Measurements from ENCODE around the gene NFIC.
"Not testable (repeated sequence)": the region's sequence is repeated elsewhere in the genome, so short reads cannot be mapped to it uniquely, and the experiment has no call there.

Gene NFIC

GRCh38 chr19:3338541-3339181, 27.7 kb upstream of the NFIC start:
- no peak for DNase-seq

- no peak for DNase-seq
Observed at GRCh38 chr19:3340340-3340739, 26.0 kb upstream of the NFIC start.

GRCh38 chr19:3342246-3342645, 24.1 kb upstream of the NFIC start:
- DNase-seq: no peak

GRCh38 chr19:3342962-3343361, 23.4 kb upstream of the NFIC start:
- DNase-seq: not testable (repeated sequence)

- DNase-seq: no peak
Observed at GRCh38 chr19:3343619-3344502, 22.5 kb upstream of the NFIC start.

- DNase-seq: no peak
Observed at GRCh38 chr19:3344608-3345598, 21.5 kb upstream of the NFIC start.

- DNase-seq: no peak
Observed at GRCh38 chr19:3345850-3346460, 20.4 kb upstream of the NFIC start.

- no peak for DNase-seq
Observed at GRCh38 chr19:3346677-3347353, 19.6 kb upstream of the NFIC start.

- no peak for DNase-seq
Observed at GRCh38 chr19:3348042-3348441, 18.3 kb upstream of the NFIC start.

GRCh38 chr19:3348469-3348868, 17.9 kb upstream of the NFIC start:
- not testable (repeated sequence) for DNase-seq

GRCh38 chr19:3350014-3350663, 16.2 kb upstream of the NFIC start:
- no peak for DNase-seq

- no peak for DNase-seq
Observed at GRCh38 chr19:3351702-3352447, 14.5 kb upstream of the NFIC start.

GRCh38 chr19:3353493-3353892, 12.9 kb upstream of the NFIC start:
- DNase-seq: no peak

- DNase-seq: no peak
Observed at GRCh38 chr19:3356805-3357204, 9.6 kb upstream of the NFIC start.

GRCh38 chr19:3357271-3357991, 9.0 kb upstream of the NFIC start:
- DNase-seq: no peak

- DNase-seq: no peak
Observed at GRCh38 chr19:3357992-3358688, 8.2 kb upstream of the NFIC start.

- DNase-seq: no peak
Observed at GRCh38 chr19:3358689-3359014, 7.7 kb upstream of the NFIC start.

- no peak for DNase-seq
Observed at GRCh38 chr19:3359015-3359918, 7.1 kb upstream of the NFIC start.

Measured in NCI-H187 treated with DMSO at 0.1 percent for 48 hours (cell line).